SK-N-SH treated with all-trans-retinoic acid at 6 μM for 48 hours (cell line): ENCODE data around the gene DNAH5.

Experiments
- ATAC-seq: fragments of 200-7000 bp; cut with Tn5 transposase; 3 replicates; pipeline ENCODE4 v1.9.1; 2020; ENCODE audit warnings: mild to moderate bottlenecking, moderate library complexity
- BACH2 ChIP-seq: fragments of 250-450 bp; sonication (Bioruptor Pico); IDR thresholded peaks from 2 replicates; pipeline ENCODE4 v1.9.0; 2021; ENCODE audit warnings: mild to moderate bottlenecking, borderline replicate concordance
- CREB5 ChIP-seq: fragments of 250-450 bp; sonication (Bioruptor Pico); IDR thresholded peaks from 2 replicates; pipeline ENCODE4 v1.5.1; 2020; ENCODE audit warnings: low read depth, mild to moderate bottlenecking, moderate library complexity
- CSDC2 ChIP-seq: fragments of 250-450 bp; sonication (Bioruptor Pico); IDR thresholded peaks from 2 replicates; pipeline ENCODE4 v1.5.0; 2020; ENCODE audit warnings: mild to moderate bottlenecking, moderate library complexity
- CSRNP3 ChIP-seq: fragments of 250-450 bp; sonication (Bioruptor Pico); IDR thresholded peaks from 2 replicates; pipeline ENCODE4 v1.5.1; 2021; ENCODE audit warnings: mild to moderate bottlenecking, moderate library complexity
- ESRRG ChIP-seq: fragments of 250-450 bp; sonication (Bioruptor Pico); IDR thresholded peaks from 2 replicates; pipeline ENCODE4 v1.6.1; 2021; ENCODE audit warnings: mild to moderate bottlenecking
- GLIS3 ChIP-seq: fragments of 250-450 bp; sonication (Bioruptor Pico); IDR thresholded peaks from 2 replicates; pipeline ENCODE4 v1.5.0; 2020; ENCODE audit warnings: mild to moderate bottlenecking, moderate library complexity
- ISL1 ChIP-seq: fragments of 250-450 bp; sonication (Bioruptor Pico); IDR thresholded peaks from 2 replicates; pipeline ENCODE4 v2.1.2; 2022; ENCODE audit warnings: mild to moderate bottlenecking, moderate library complexity
- OSR1 ChIP-seq: fragments of 250-450 bp; sonication (Bioruptor Pico); IDR thresholded peaks from 2 replicates; pipeline ENCODE4 v1.8.0; 2022; ENCODE audit warnings: moderate library complexity, mild to moderate bottlenecking, inconsistent platforms
- PATZ1 ChIP-seq: fragments of 250-450 bp; sonication (Bioruptor Pico); IDR thresholded peaks from 2 replicates; pipeline ENCODE4 v1.8.0; 2020; ENCODE audit warnings: mild to moderate bottlenecking, moderate library complexity, borderline replicate concordance
- PPARA ChIP-seq: fragments of 250-450 bp; sonication (Bioruptor Pico); IDR thresholded peaks from 2 replicates; pipeline ENCODE4 v1.5.0; 2020; ENCODE audit warnings: mild to moderate bottlenecking, borderline replicate concordance
- RARB ChIP-seq: fragments of 250-450 bp; sonication (Bioruptor Pico); IDR thresholded peaks from 2 replicates; pipeline ENCODE4 v1.8.0; 2021; ENCODE audit warnings: mild to moderate bottlenecking, moderate library complexity
- SNAI2 ChIP-seq: fragments of 250-450 bp; sonication (Bioruptor Pico); IDR thresholded peaks from 2 replicates; pipeline ENCODE4 v1.5.0; 2020; ENCODE audit warnings: mild to moderate bottlenecking, moderate library complexity
- TCF4 ChIP-seq: fragments of 250-450 bp; sonication (Bioruptor Pico); IDR thresholded peaks from 2 replicates; pipeline ENCODE4 v1.8.0; 2021; ENCODE audit warnings: mild to moderate bottlenecking, moderate library complexity, borderline replicate concordance
- TOX ChIP-seq: fragments of 250-450 bp; sonication (Bioruptor Pico); IDR thresholded peaks from 2 replicates; pipeline ENCODE4 v1.8.0; 2021; ENCODE audit warnings: mild to moderate bottlenecking, moderate library complexity, borderline replicate concordance
- TSHZ2 ChIP-seq: fragments of 250-450 bp; sonication (Bioruptor Pico); IDR thresholded peaks from 2 replicates; pipeline ENCODE4 v1.5.0; 2020; ENCODE audit warnings: mild to moderate bottlenecking, moderate library complexity
- ZFP3 ChIP-seq: fragments of 250-450 bp; sonication (Bioruptor Pico); IDR thresholded peaks from 2 replicates; pipeline ENCODE4 v1.5.0; 2020; ENCODE audit warnings: mild to moderate bottlenecking, moderate library complexity
- ZFP30 ChIP-seq: fragments of 450-650 bp; formaldehyde crosslinking; IDR thresholded peaks from 2 replicates; pipeline ENCODE4 v1.5.0; 2022; ENCODE audit warnings: mild to moderate bottlenecking, moderate library complexity
- ZNF8 ChIP-seq: fragments of 450-650 bp; formaldehyde crosslinking; IDR thresholded peaks from 2 replicates; pipeline ENCODE4 v1.5.0; 2020; ENCODE audit warnings: mild to moderate bottlenecking, moderate library complexity
- TF ChIP-seq, protein P1 (sequence below): fragments of 250-450 bp; sonication (Bioruptor Pico); IDR thresholded peaks from 2 replicates; pipeline ENCODE4 v1.8.0; 2021; ENCODE audit warnings: low read depth, mild to moderate bottlenecking, moderate library complexity, borderline replicate concordance

The DNAH5 gene

GRCh38 chr5:13692172-13692571 lies 252.3 kb downstream of the DNAH5 start (continued):
- TF ChIP-seq CSRNP3 (CRISPR knock-in tag) = no peak
- no peak for TF ChIP-seq ISL1 (CRISPR knock-in tag)

DNA sequence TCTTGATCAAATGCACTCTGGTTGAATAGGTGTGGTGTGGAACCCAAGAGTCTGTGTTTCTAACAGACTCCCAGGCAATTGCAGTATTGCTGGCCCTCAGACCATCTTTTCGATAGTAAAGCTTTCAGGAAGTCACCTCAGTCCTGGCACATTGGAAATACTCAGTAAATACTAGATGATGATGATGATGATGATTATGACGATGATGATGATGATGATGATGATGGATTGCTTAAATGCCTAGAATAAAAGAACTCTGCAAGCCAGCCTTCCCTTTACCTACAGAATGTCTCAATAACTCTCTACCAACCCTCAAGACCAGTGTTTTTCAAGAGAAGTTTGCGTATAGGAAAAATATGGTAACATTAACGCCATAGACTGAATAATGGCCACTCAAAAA lies 268.0 kb downstream of the DNAH5 start:
- no peak for TF ChIP-seq ESRRG
- TF ChIP-seq CREB5 = no peak
- TF ChIP-seq CSDC2 (CRISPR knock-in tag) = no peak
- TF ChIP-seq SNAI2 (CRISPR knock-in tag) = no peak
- no peak for TF ChIP-seq PATZ1
- TF ChIP-seq OSR1 (CRISPR knock-in tag) = no peak
- no peak for TF ChIP-seq CSRNP3 (CRISPR knock-in tag)
- TF ChIP-seq TCF4 (CRISPR knock-in tag) = no peak
- no peak for TF ChIP-seq PPARA (CRISPR knock-in tag)
- TF ChIP-seq ZFP3 (CRISPR knock-in tag) = no peak
- TF ChIP-seq ISL1 (CRISPR knock-in tag) = no peak
- no peak for TF ChIP-seq GLIS3 (CRISPR knock-in tag)
- TF ChIP-seq TOX (CRISPR knock-in tag) = no peak
- no peak for TF ChIP-seq ZNF8 (CRISPR knock-in tag)
- TF ChIP-seq ZFP30 (CRISPR knock-in tag) = no peak
- ATAC-seq = no peak

DNA sequence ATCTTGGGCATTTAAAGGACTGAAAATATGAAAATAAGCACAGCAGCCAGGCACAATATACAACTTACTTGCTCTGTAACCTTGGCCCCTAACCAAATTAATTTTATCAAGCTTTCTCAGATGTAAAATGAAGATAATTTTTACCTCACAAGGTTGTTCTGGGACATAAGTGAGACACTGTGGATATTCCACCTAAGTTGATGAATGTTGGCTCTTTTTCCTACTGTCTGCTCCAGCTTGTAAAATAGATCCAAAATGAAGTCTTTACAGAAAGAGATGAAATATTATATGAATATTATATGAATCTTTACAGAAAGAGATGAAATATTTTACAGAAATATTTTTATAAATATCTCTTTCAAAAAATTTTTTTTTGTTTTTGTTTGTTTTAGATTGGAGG lies 270.1 kb downstream of the DNAH5 start:
- ATAC-seq = no peak
- TF ChIP-seq PATZ1 (no peak), BACH2 (no peak)

DNA sequence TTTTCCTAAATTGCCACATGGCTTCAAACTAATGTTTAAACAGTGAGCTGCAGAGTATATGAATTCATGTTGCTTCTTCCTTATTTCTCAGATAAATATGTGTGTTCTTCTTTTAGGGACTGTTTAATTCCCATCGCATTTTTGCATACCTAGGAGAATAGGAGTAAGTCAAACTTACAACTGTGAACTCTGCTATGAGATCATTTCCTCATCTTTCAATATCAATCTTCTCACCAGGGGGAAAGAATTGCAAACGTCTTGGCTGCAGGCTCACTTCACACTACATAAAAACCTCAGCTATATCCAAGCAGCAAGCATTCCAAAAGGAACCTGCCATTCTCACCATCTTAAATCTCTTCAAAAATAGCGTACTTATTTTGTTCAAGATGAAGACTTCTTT lies 271.0 kb downstream of the DNAH5 start:
- ATAC-seq = no peak
- TF ChIP-seq ISL1 (CRISPR knock-in tag) (no peak), BACH2 (no peak), PATZ1 (no peak), TCF4 (CRISPR knock-in tag) (no peak), ZFP30 (CRISPR knock-in tag) (no peak), RARB (CRISPR knock-in tag) (no peak), TSHZ2 (CRISPR knock-in tag) (no peak), CSRNP3 (CRISPR knock-in tag) (no peak), ESRRG (no peak), OSR1 (CRISPR knock-in tag) (no peak), PPARA (CRISPR knock-in tag) (no peak), CSDC2 (CRISPR knock-in tag) (no peak), SNAI2 (CRISPR knock-in tag) (no peak), TOX (CRISPR knock-in tag) (no peak)
- TF ChIP-seq, protein P1, sequence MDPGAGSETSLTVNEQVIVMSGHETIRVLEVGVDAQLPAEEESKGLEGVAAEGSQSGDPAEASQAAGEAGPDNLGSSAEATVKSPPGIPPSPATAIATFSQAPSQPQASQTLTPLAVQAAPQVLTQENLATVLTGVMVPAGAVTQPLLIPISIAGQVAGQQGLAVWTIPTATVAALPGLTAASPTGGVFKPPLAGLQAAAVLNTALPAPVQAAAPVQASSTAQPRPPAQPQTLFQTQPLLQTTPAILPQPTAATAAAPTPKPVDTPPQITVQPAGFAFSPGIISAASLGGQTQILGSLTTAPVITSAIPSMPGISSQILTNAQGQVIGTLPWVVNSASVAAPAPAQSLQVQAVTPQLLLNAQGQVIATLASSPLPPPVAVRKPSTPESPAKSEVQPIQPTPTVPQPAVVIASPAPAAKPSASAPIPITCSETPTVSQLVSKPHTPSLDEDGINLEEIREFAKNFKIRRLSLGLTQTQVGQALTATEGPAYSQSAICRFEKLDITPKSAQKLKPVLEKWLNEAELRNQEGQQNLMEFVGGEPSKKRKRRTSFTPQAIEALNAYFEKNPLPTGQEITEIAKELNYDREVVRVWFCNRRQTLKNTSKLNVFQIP = no peak
